NT2/D1 (cell line): ENCODE data around the gene UBE3D.
A peak's percentile ranks its signal among the peaks of the same experiment; 100 is the strongest.

Experiments
- DNase-seq: peaks from one replicate; pipeline ENCODE4 v3.0.0-alpha.2; 2011; ENCODE audit warnings: low read depth, low spot score
- H3K27me3 ChIP-seq: 2 replicates; pipeline ENCODE4 v1.6.0; 2011; ENCODE audit warnings: mild to moderate bottlenecking; ENCODE audit not compliant: insufficient read length, insufficient read depth
- H3K36me3 ChIP-seq: 2 replicates; pipeline ENCODE4 v1.6.1; 2011; ENCODE audit warnings: mild to moderate bottlenecking, low read length, mixed read lengths; ENCODE audit not compliant: insufficient read depth, insufficient read length
- H3K4me1 ChIP-seq: 2 replicates; pipeline ENCODE4 v1.5.1; 2011; ENCODE audit not compliant: insufficient read depth, insufficient read length
- H3K4me3 ChIP-seq: 2 replicates; pipeline ENCODE4 v1.5.1; 2011; ENCODE audit warnings: low read depth; ENCODE audit not compliant: insufficient read length
- H3K9ac ChIP-seq: 2 replicates; pipeline ENCODE4 v1.6.0; 2011; ENCODE audit warnings: low read depth; ENCODE audit not compliant: insufficient read length
- H3K9me3 ChIP-seq: 2 replicates; pipeline ENCODE4 v1.5.1; 2011; ENCODE audit warnings: mild to moderate bottlenecking, low read length; ENCODE audit not compliant: insufficient read depth
- SUZ12 ChIP-seq: IDR thresholded peaks from 2 replicates; pipeline ENCODE4 v1.6.1; 2011; ENCODE audit not compliant: insufficient read length, insufficient read depth; ENCODE audit errors: extremely low read depth
- YY1 ChIP-seq: IDR thresholded peaks from 2 replicates; pipeline ENCODE4 v1.6.1; 2011; ENCODE audit not compliant: insufficient read length, insufficient read depth
- ZNF274 ChIP-seq: IDR thresholded peaks from 2 replicates; pipeline ENCODE4 v1.6.1; 2011; ENCODE audit warnings: mild to moderate bottlenecking, low read depth, low read length

The UBE3D gene

DNA sequence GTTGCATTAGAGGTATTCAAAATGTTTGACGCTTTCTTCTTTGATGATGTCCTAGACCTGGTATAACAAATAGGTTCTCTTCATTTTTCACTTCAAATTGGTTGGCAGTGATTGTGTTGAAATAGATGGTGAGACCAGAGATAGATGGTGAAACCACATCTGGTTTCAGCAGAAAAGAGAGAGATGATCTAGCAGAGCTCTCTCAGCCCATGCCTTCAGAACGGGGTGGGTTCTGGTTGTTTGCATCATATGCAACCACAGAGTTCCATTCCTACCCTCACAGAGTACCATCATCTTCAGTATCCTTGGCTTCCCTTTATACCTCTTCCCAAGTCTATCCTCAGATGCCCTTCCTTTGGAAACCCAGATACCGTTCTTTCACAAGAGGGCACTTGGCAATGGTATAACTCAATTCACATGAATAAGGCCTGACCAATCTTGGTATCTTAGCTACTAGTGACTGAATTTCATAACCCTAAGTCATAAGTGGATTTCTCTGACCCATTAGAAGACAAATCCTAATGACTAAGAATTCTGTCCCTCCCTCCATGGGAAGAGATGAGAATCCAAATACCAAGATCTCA is 93.7 kb downstream of the UBE3D start:
- Histone ChIP-seq H3K4me1 (no peaks in the 10 kb centered on the region), H3K9me3 (no peaks in the 10 kb centered on the region), H3K4me3 (no peak overlapping the region), H3K36me3 (no peaks in the 10 kb centered on the region), H3K9ac (no peak overlapping the region), H3K27me3 (no peaks in the 10 kb centered on the region)
- DNase-seq = no peak
- TF ChIP-seq SUZ12 = no peak
- no peak for TF ChIP-seq ZNF274
- TF ChIP-seq YY1 = no peak

DNA sequence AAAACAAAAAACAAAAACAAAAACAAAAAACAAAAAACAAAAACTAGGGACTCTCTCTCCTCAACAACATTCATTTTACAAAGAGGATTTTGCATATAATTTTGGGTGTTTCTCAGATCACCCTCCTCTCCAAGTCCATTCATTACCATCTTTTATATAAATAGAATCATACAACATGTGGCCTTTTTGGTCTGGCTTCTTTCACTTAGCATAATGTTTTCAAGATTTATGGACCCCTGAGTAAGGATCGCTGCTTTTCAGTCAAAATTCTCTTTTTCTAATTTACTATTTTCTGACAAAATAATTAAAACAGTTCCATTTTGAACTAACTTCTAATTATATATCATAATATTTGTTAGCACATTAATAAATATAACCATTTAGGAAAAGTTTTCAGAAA is 94.8 kb downstream of the UBE3D start:
- no peaks in the 10 kb centered on the region for H3K36me3 ChIP-seq
- no peaks in the 10 kb centered on the region for H3K27me3 ChIP-seq
- no peaks in the 10 kb centered on the region for H3K4me1 ChIP-seq
- H3K9ac ChIP-seq = no peak overlapping the region
- TF ChIP-seq ZNF274 (no peak), SUZ12 (no peak), YY1 (no peak)
- no peak for DNase-seq
- H3K4me3 ChIP-seq = no peak overlapping the region
- H3K9me3 ChIP-seq = no peaks in the 10 kb centered on the region

GRCh38 chr6:82968708-82969107 is 96.9 kb downstream of the UBE3D start:
- Histone ChIP-seq H3K9ac (no peak overlapping the region), H3K4me3 (no peak overlapping the region), H3K36me3 (no peaks in the 10 kb centered on the region), H3K9me3 (no peaks in the 10 kb centered on the region), H3K27me3 (no peaks in the 10 kb centered on the region), H3K4me1 (no peaks in the 10 kb centered on the region)
- no peak for DNase-seq
- TF ChIP-seq ZNF274 (no peak), YY1 (no peak), SUZ12 (no peak)

- Histone ChIP-seq H3K36me3 (no peaks in the 10 kb centered on the region), H3K4me1 (no peaks in the 10 kb centered on the region), H3K27me3 (no peaks in the 10 kb centered on the region), H3K9ac (no peak overlapping the region), H3K9me3 (no peaks in the 10 kb centered on the region), H3K4me3 (no peak overlapping the region)
- no peak for DNase-seq
- TF ChIP-seq ZNF274 (no peak), YY1 (no peak), SUZ12 (no peak)
Measured at GRCh38 chr6:82963191-82963925, 102.3 kb downstream of the UBE3D start.

GRCh38 chr6:82959385-82959941 is 106.2 kb downstream of the UBE3D start:
- Histone ChIP-seq H3K9me3 (no peaks in the 10 kb centered on the region), H3K9ac (no peak overlapping the region), H3K4me1 (no peaks in the 10 kb centered on the region), H3K36me3 (peaks cover 3% of the 10 kb centered on the region), H3K27me3 (no peaks in the 10 kb centered on the region), H3K4me3 (no peak overlapping the region)
- DNase-seq = peak; percentile 39
- TF ChIP-seq ZNF274 (no peak), SUZ12 (no peak), YY1 (no peak)

- TF ChIP-seq SUZ12 = no peak
- no peak for TF ChIP-seq YY1
- no peak for TF ChIP-seq ZNF274
- no peak for DNase-seq
- no peak overlapping the region for H3K9ac ChIP-seq
- no peaks in the 10 kb centered on the region for H3K9me3 ChIP-seq
- H3K4me1 ChIP-seq = no peaks in the 10 kb centered on the region
- H3K36me3 ChIP-seq = peaks cover 3% of the 10 kb centered on the region
- H3K4me3 ChIP-seq = no peak overlapping the region
- H3K27me3 ChIP-seq = no peaks in the 10 kb centered on the region
Measured at GRCh38 chr6:82958551-82958950, 107.1 kb downstream of the UBE3D start.

DNA sequence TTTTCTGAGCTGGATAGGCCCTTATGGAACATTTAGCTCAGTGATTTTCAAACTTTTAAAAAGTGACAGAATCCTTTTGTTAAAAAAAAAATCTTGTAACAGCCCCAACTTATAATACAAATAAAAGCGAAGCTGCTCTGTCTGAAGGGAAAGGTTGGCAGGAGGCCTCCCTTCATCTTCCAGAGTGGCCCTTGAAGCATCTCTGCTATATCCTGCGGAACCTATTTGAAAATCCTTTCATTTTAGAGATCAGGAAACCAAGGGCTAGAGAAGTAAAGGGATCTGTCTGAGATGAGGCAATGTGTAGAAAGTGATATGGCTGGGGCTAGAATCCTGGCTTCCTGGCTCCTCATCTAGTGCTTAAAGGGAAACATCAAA is 107.8 kb downstream of the UBE3D start:
- H3K4me1 ChIP-seq = no peaks in the 10 kb centered on the region
- no peak overlapping the region for H3K4me3 ChIP-seq
- no peak overlapping the region for H3K9ac ChIP-seq
- TF ChIP-seq YY1 = no peak
- TF ChIP-seq SUZ12 = no peak
- TF ChIP-seq ZNF274 = no peak
- H3K36me3 ChIP-seq = peaks cover 5% of the 10 kb centered on the region
- DNase-seq = no peak
- no peaks in the 10 kb centered on the region for H3K9me3 ChIP-seq
- no peaks in the 10 kb centered on the region for H3K27me3 ChIP-seq
